Endothelial cell of umbilical vein (primary cell): ENCODE results near the gene ULBP2. TPM values are rescaled to one million over a fixed set of nuclear protein-coding genes. Genes with fewer than 3 reads are reported as not detected.

Experiments used
- BruUV-seq: library from RNA; stranded (reverse); fragments of 400-500 nt; replicated peaks from 2 replicates; lab custom pipeline; 2021; lab: Mats Ljungman, UMichigan
- CTCF ChIA-PET: fragments of 300-600, 350-600 bp; sonication (Branson Sonifier 250); formaldehyde crosslinking; loops from one replicate; lab custom pipeline; 2021; ENCODE audit warnings: antibody characterized with exemption, inconsistent platforms; lab: Charles Lee
- POLR2A ChIA-PET: fragments of 300-600, 350-600 bp; sonication (Branson Sonifier 250); formaldehyde crosslinking; loops from one replicate; lab custom pipeline; 2021; ENCODE audit warnings: antibody characterized with exemption, inconsistent platforms; lab: Charles Lee
- DNase-seq: peaks from one replicate; pipeline ENCODE4 v3.0.0-alpha.2; 2011; ENCODE audit warnings: low read depth, low spot score
- FAIRE-seq: peaks from 2 replicates; lab custom pipeline; 2011; peaks lifted over from hg19 to GRCh38; lab: Jason Lieb, UNC
- H2AFZ ChIP-seq: 2 replicates; pipeline ENCODE4 v1.6.0; 2012; ENCODE audit warnings: low read depth, low read length, control low read depth, inconsistent platforms
- H3K27ac ChIP-seq: 2 replicates; pipeline ENCODE4 v1.5.1; 2011; ENCODE audit warnings: low read depth, mild to moderate bottlenecking, control low read depth, low read length, moderate library complexity; ENCODE audit not compliant: insufficient read depth
- H3K27me3 ChIP-seq, 2 experiments: 2 replicates each; pipeline versions ENCODE4 v1.6.0 to v1.6.1; 2011; ENCODE audit warnings: low read length in 2 of 2, mixed read lengths in 1 of 2; ENCODE audit not compliant: control insufficient read depth in 2 of 2, insufficient read depth in 2 of 2
- H3K36me3 ChIP-seq, 2 experiments: 2 replicates in 1 of 2; 3 replicates in 1 of 2; pipeline ENCODE4 v1.5.1; 2011; ENCODE audit warnings: low read length in 2 of 2, mild to moderate bottlenecking in 1 of 2, moderate library complexity in 1 of 2; ENCODE audit not compliant: control insufficient read depth in 2 of 2, insufficient read depth in 2 of 2; ENCODE audit errors: extremely low read depth in 1 of 2
- H3K4me1 ChIP-seq: 3 replicates; pipeline ENCODE4 v1.5.1; 2011; ENCODE audit warnings: mild to moderate bottlenecking, low read length; ENCODE audit not compliant: control insufficient read depth, insufficient read depth; ENCODE audit errors: extremely low read depth
- H3K4me2 ChIP-seq: 2 replicates; pipeline ENCODE4 v1.6.1; 2011; ENCODE audit warnings: low read length, control low read depth, mixed read lengths; ENCODE audit not compliant: insufficient read depth
- H3K4me3 ChIP-seq, 3 experiments: fragments of 200-600 bp in 1 of 3; sonication (generic), shearing (Covaris generic) in 1 of 3; replicated peaks in 1 of 3; 2 replicates each; pipeline ENCODE4 v1.5.1; 2011 to 2016; ENCODE audit warnings: control low read depth in 3 of 3, low read length in 3 of 3, mild to moderate bottlenecking in 2 of 3, inconsistent platforms in 1 of 3, low read depth in 1 of 3, moderate library complexity in 1 of 3; ENCODE audit not compliant: insufficient read depth in 1 of 3
- H3K79me2 ChIP-seq: 2 replicates; pipeline ENCODE4 v1.6.0; 2012; ENCODE audit warnings: low read length, inconsistent platforms; ENCODE audit not compliant: control insufficient read depth, insufficient read depth
- H3K9ac ChIP-seq: replicated peaks from 2 replicates; pipeline ENCODE3; 2011; ENCODE audit warnings: low read length, control low read depth; ENCODE audit not compliant: insufficient read depth; ENCODE audit errors: extremely low read depth
- H3K9me1 ChIP-seq: replicated peaks from 3 replicates; pipeline ENCODE4 v1.6.0; 2011; ENCODE audit warnings: mild to moderate bottlenecking, low read length; ENCODE audit not compliant: control insufficient read depth, insufficient read depth; ENCODE audit errors: extremely low read depth
- H3K9me3 ChIP-seq: replicated peaks from 2 replicates; pipeline ENCODE4 v1.5.1; 2012; ENCODE audit warnings: low read length, inconsistent platforms; ENCODE audit not compliant: control insufficient read depth, insufficient read depth
- H4K20me1 ChIP-seq: replicated peaks from 2 replicates; pipeline ENCODE3; 2011; ENCODE audit warnings: mild to moderate bottlenecking, low read length; ENCODE audit not compliant: control insufficient read depth, insufficient read depth; ENCODE audit errors: extremely low read depth
- EZH2 ChIP-seq: IDR thresholded peaks from 2 replicates; pipeline ENCODE4 v1.6.1; 2012; ENCODE audit warnings: borderline replicate concordance, low read depth, mild to moderate bottlenecking, moderate library complexity, low read length, inconsistent platforms; ENCODE audit not compliant: severe bottlenecking
- FOS ChIP-seq: IDR thresholded peaks from 2 replicates; pipeline ENCODE4 v1.6.1; 2011; ENCODE audit warnings: mild to moderate bottlenecking, low read length, moderate library complexity, borderline replicate concordance; ENCODE audit not compliant: insufficient read depth
- GATA2 ChIP-seq: IDR thresholded peaks from 2 replicates; pipeline ENCODE4 v1.7.0; 2011; ENCODE audit warnings: low read depth, mild to moderate bottlenecking, moderate library complexity, mixed read lengths, low read length; ENCODE audit not compliant: insufficient read length, insufficient read depth
- JUN ChIP-seq: IDR thresholded peaks from 2 replicates; pipeline ENCODE4 v1.6.1; 2011; ENCODE audit warnings: borderline replicate concordance, low read depth; ENCODE audit not compliant: insufficient read length, insufficient read depth
- MAX ChIP-seq: IDR thresholded peaks from 2 replicates; pipeline ENCODE4 v1.6.1; 2011; ENCODE audit not compliant: insufficient read depth, insufficient read length
- MYC ChIP-seq: IDR thresholded peaks from one replicate; pipeline ENCODE4 v1.6.1; 2011; ENCODE audit warnings: mild to moderate bottlenecking, low read depth, low read length
- POLR2A ChIP-seq: IDR thresholded peaks from 2 replicates; pipeline ENCODE4 v1.6.1; 2012; ENCODE audit warnings: low read depth, mild to moderate bottlenecking, control low read depth, low read length
- POLR2AphosphoS5 ChIP-seq: IDR thresholded peaks from 2 replicates; pipeline ENCODE4 v1.6.1; 2012; ENCODE audit warnings: low read depth, mild to moderate bottlenecking, control low read depth, low read length, moderate library complexity; ENCODE audit not compliant: insufficient read depth
- dilution Hi-C: fragments of 300-500 bp; cut with MboI; formaldehyde crosslinking; loops from one replicate; pipeline ENCODE4 v1.15.0; 2019; ENCODE audit warnings: low sequenced_read_pairs; ENCODE audit not compliant: extremely low pct_ligation_motif_present
- intact Hi-C: fragments of 100-400 bp; cut with micrococcal nuclease; formaldehyde crosslinking; loops from one replicate; pipeline ENCODE4 v1.10.0; 2022
- polyA plus RNA-seq, 4 experiments: library from polyadenylated mRNA; depleted of rRNA in 3 of 4; stranded (reverse) in 3 of 4; unstranded in 1 of 4; fragments of >200 nt; gene quantifications; 2 replicates each; pipeline versions ENCODE4 v1.2.1 to v1.2.3, GENCODE V29; 2011 to 2012; ENCODE audit warnings: missing spikeins in 1 of 4
- total RNA-seq: library from RNA; stranded (reverse); gene quantifications from 2 replicates; pipeline ENCODE4 v1.2.3, GENCODE V29; 2021
- TF ChIP-seq, protein P1 (sequence below), 2 donors: IDR thresholded peaks; 1 replicate in 1 of 2; 2 replicates in 1 of 2; pipeline ENCODE4 v1.5.1; 2011; ENCODE audit warnings: low read length in 2 of 2, mild to moderate bottlenecking in 2 of 2, moderate library complexity in 2 of 2, control low read depth in 1 of 2, inconsistent platforms in 1 of 2, low read depth in 1 of 2; ENCODE audit not compliant: insufficient read depth in 1 of 2; ENCODE audit errors: extremely low read depth in 1 of 2

ULBP2 gene
- total and polyA plus RNA-seq, 2 donors (not counting 3 experiments of a cell fraction or from before 2014, with no cell fraction given), result 7.0 to 22.8 TPM

DNA sequence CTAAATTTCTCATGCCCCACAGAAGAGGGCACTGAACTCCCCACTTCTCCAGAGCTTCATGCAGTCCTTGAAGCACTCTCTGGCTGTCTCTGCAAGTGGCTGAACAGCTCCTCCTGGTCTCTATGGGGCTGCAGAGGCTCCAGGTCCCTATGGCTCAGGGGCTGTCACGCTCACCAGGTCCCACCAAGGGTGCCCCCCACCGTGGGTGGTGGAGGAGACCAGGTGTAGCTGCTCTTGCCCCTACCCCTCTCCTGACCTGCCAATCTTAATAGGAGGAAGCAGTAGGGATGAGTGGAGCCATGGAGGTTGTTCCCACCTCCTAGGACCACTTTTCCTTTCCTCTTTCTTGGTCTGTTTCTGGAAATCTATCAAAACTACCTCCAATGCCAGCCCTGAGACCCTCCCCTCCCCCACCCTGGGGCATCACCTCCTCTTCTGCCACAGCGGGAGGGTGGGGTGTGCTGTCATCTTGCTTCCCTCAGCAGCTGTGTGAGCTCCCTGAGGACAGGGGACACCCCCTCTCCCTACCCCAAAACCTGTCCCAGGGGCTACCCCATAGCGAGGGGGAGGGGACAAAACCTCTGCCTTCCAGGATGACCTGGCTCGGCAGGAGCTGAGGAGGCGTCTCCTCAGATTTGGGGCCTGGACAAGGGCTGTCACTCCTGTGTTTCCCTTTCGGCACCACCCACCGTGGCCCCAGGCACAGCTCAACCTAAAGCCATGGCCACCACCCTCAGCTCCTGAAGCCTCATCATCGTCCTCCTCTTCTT, 31.9 kb upstream of the ULBP2 start:
- Histone ChIP-seq H3K9ac (no peak overlapping the region), H3K4me2 (no peak overlapping the region), H3K79me2 (no peaks in the 10 kb centered on the region), H3K36me3 (no peaks in the 10 kb centered on the region), H2AFZ (no peak overlapping the region), H3K4me3 (no peak overlapping the region), H3K27me3 (peaks cover 6 to 8% of the 10 kb centered on the region in 2 experiments), H3K9me3 (no peaks in the 10 kb centered on the region), H4K20me1 (no peaks in the 10 kb centered on the region), H3K4me1 (no peaks in the 10 kb centered on the region), H3K9me1 (no peaks in the 10 kb centered on the region), H3K27ac (no peak overlapping the region)
- DNase-seq (no peak), FAIRE-seq (no peak)
- TF ChIP-seq JUN (no peak), GATA2 (no peak), POLR2A (no peak), MAX (no peak), POLR2AphosphoS5 (no peak), EZH2 (no peak), FOS (no peak), MYC (no peak)
- TF ChIP-seq, protein P1, sequence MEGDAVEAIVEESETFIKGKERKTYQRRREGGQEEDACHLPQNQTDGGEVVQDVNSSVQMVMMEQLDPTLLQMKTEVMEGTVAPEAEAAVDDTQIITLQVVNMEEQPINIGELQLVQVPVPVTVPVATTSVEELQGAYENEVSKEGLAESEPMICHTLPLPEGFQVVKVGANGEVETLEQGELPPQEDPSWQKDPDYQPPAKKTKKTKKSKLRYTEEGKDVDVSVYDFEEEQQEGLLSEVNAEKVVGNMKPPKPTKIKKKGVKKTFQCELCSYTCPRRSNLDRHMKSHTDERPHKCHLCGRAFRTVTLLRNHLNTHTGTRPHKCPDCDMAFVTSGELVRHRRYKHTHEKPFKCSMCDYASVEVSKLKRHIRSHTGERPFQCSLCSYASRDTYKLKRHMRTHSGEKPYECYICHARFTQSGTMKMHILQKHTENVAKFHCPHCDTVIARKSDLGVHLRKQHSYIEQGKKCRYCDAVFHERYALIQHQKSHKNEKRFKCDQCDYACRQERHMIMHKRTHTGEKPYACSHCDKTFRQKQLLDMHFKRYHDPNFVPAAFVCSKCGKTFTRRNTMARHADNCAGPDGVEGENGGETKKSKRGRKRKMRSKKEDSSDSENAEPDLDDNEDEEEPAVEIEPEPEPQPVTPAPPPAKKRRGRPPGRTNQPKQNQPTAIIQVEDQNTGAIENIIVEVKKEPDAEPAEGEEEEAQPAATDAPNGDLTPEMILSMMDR (IDR thresholded peaks at IDR 0.05; ENCODE audit: extremely low read depth in 1 of 2, insufficient read depth in 1 of 2, low read depth in 1 of 2, low read length in 2 of 2), result no peak
- CTCF ChIA-PET, result interaction anchor here (1.3 kb wide), 1 partner anchor 14 kb away, joined by 3 read pairs; no protein-coding TSS in a partner anchor
- intact Hi-C loops (no loop called here), dilution Hi-C loops (no loop called here)
- BruUV-seq, result no TSS peak
- POLR2A ChIA-PET, result no interaction called here
